Endothelial cell of umbilical vein (primary cell): ENCODE data around the gene CAMTA1. TPM values are rescaled to one million over a fixed set of nuclear protein-coding genes. Genes with fewer than 3 reads are reported as not detected.

Experiments
- BruUV-seq: library from RNA; stranded (reverse); fragments of 400-500 nt; replicated peaks from 2 replicates; lab custom pipeline; 2021; lab: Mats Ljungman, UMichigan
- CTCF ChIA-PET: fragments of 300-600, 350-600 bp; sonication (Branson Sonifier 250); formaldehyde crosslinking; loops from one replicate; lab custom pipeline; 2021; ENCODE audit warnings: antibody characterized with exemption, inconsistent platforms; lab: Charles Lee
- POLR2A ChIA-PET: fragments of 300-600, 350-600 bp; sonication (Branson Sonifier 250); formaldehyde crosslinking; loops from one replicate; lab custom pipeline; 2021; ENCODE audit warnings: antibody characterized with exemption, inconsistent platforms; lab: Charles Lee
- DNase-seq: peaks from one replicate; pipeline ENCODE4 v3.0.0-alpha.2; 2011; ENCODE audit warnings: low read depth, low spot score
- FAIRE-seq: peaks from 2 replicates; lab custom pipeline; 2011; peaks lifted over from hg19 to GRCh38; lab: Jason Lieb, UNC
- H2AFZ ChIP-seq: 2 replicates; pipeline ENCODE4 v1.6.0; 2012; ENCODE audit warnings: low read depth, low read length, control low read depth, inconsistent platforms
- H3K27ac ChIP-seq: 2 replicates; pipeline ENCODE4 v1.5.1; 2011; ENCODE audit warnings: low read depth, mild to moderate bottlenecking, control low read depth, low read length, moderate library complexity; ENCODE audit not compliant: insufficient read depth
- H3K27me3 ChIP-seq, 2 experiments: 2 replicates each; pipeline versions ENCODE4 v1.6.0 to v1.6.1; 2011; ENCODE audit warnings: low read length in 2 of 2, mixed read lengths in 1 of 2; ENCODE audit not compliant: control insufficient read depth in 2 of 2, insufficient read depth in 2 of 2
- H3K36me3 ChIP-seq, 2 experiments: 2 replicates in 1 of 2; 3 replicates in 1 of 2; pipeline ENCODE4 v1.5.1; 2011; ENCODE audit warnings: low read length in 2 of 2, mild to moderate bottlenecking in 1 of 2, moderate library complexity in 1 of 2; ENCODE audit not compliant: control insufficient read depth in 2 of 2, insufficient read depth in 2 of 2; ENCODE audit errors: extremely low read depth in 1 of 2
- H3K4me1 ChIP-seq: 3 replicates; pipeline ENCODE4 v1.5.1; 2011; ENCODE audit warnings: mild to moderate bottlenecking, low read length; ENCODE audit not compliant: control insufficient read depth, insufficient read depth; ENCODE audit errors: extremely low read depth
- H3K4me2 ChIP-seq: 2 replicates; pipeline ENCODE4 v1.6.1; 2011; ENCODE audit warnings: low read length, control low read depth, mixed read lengths; ENCODE audit not compliant: insufficient read depth
- H3K4me3 ChIP-seq, 3 experiments: fragments of 200-600 bp in 1 of 3; sonication (generic), shearing (Covaris generic) in 1 of 3; replicated peaks in 1 of 3; 2 replicates each; pipeline ENCODE4 v1.5.1; 2011 to 2016; ENCODE audit warnings: control low read depth in 3 of 3, low read length in 3 of 3, mild to moderate bottlenecking in 2 of 3, inconsistent platforms in 1 of 3, low read depth in 1 of 3, moderate library complexity in 1 of 3; ENCODE audit not compliant: insufficient read depth in 1 of 3
- H3K79me2 ChIP-seq: 2 replicates; pipeline ENCODE4 v1.6.0; 2012; ENCODE audit warnings: low read length, inconsistent platforms; ENCODE audit not compliant: control insufficient read depth, insufficient read depth
- H3K9ac ChIP-seq: replicated peaks from 2 replicates; pipeline ENCODE3; 2011; ENCODE audit warnings: low read length, control low read depth; ENCODE audit not compliant: insufficient read depth; ENCODE audit errors: extremely low read depth
- H3K9me1 ChIP-seq: replicated peaks from 3 replicates; pipeline ENCODE4 v1.6.0; 2011; ENCODE audit warnings: mild to moderate bottlenecking, low read length; ENCODE audit not compliant: control insufficient read depth, insufficient read depth; ENCODE audit errors: extremely low read depth
- H3K9me3 ChIP-seq: replicated peaks from 2 replicates; pipeline ENCODE4 v1.5.1; 2012; ENCODE audit warnings: low read length, inconsistent platforms; ENCODE audit not compliant: control insufficient read depth, insufficient read depth
- H4K20me1 ChIP-seq: replicated peaks from 2 replicates; pipeline ENCODE3; 2011; ENCODE audit warnings: mild to moderate bottlenecking, low read length; ENCODE audit not compliant: control insufficient read depth, insufficient read depth; ENCODE audit errors: extremely low read depth
- CTCF ChIP-seq, 2 donors: IDR thresholded peaks; 1 replicate in 1 of 2; 2 replicates in 1 of 2; pipeline ENCODE4 v1.5.1; 2011; ENCODE audit warnings: low read length in 2 of 2, mild to moderate bottlenecking in 2 of 2, moderate library complexity in 2 of 2, control low read depth in 1 of 2, inconsistent platforms in 1 of 2, low read depth in 1 of 2; ENCODE audit not compliant: insufficient read depth in 1 of 2; ENCODE audit errors: extremely low read depth in 1 of 2
- EZH2 ChIP-seq: IDR thresholded peaks from 2 replicates; pipeline ENCODE4 v1.6.1; 2012; ENCODE audit warnings: borderline replicate concordance, low read depth, mild to moderate bottlenecking, moderate library complexity, low read length, inconsistent platforms; ENCODE audit not compliant: severe bottlenecking
- FOS ChIP-seq: IDR thresholded peaks from 2 replicates; pipeline ENCODE4 v1.6.1; 2011; ENCODE audit warnings: mild to moderate bottlenecking, low read length, moderate library complexity, borderline replicate concordance; ENCODE audit not compliant: insufficient read depth
- GATA2 ChIP-seq: IDR thresholded peaks from 2 replicates; pipeline ENCODE4 v1.7.0; 2011; ENCODE audit warnings: low read depth, mild to moderate bottlenecking, moderate library complexity, mixed read lengths, low read length; ENCODE audit not compliant: insufficient read length, insufficient read depth
- JUN ChIP-seq: IDR thresholded peaks from 2 replicates; pipeline ENCODE4 v1.6.1; 2011; ENCODE audit warnings: borderline replicate concordance, low read depth; ENCODE audit not compliant: insufficient read length, insufficient read depth
- MYC ChIP-seq: IDR thresholded peaks from one replicate; pipeline ENCODE4 v1.6.1; 2011; ENCODE audit warnings: mild to moderate bottlenecking, low read depth, low read length
- POLR2A ChIP-seq: IDR thresholded peaks from 2 replicates; pipeline ENCODE4 v1.6.1; 2012; ENCODE audit warnings: low read depth, mild to moderate bottlenecking, control low read depth, low read length
- POLR2AphosphoS5 ChIP-seq: IDR thresholded peaks from 2 replicates; pipeline ENCODE4 v1.6.1; 2012; ENCODE audit warnings: low read depth, mild to moderate bottlenecking, control low read depth, low read length, moderate library complexity; ENCODE audit not compliant: insufficient read depth
- dilution Hi-C: fragments of 300-500 bp; cut with MboI; formaldehyde crosslinking; loops from one replicate; pipeline ENCODE4 v1.15.0; 2019; ENCODE audit warnings: low sequenced_read_pairs; ENCODE audit not compliant: extremely low pct_ligation_motif_present
- intact Hi-C: fragments of 100-400 bp; cut with micrococcal nuclease; formaldehyde crosslinking; loops from one replicate; pipeline ENCODE4 v1.10.0; 2022
- polyA plus RNA-seq, 4 experiments: library from polyadenylated mRNA; depleted of rRNA in 3 of 4; stranded (reverse) in 3 of 4; unstranded in 1 of 4; fragments of >200 nt; gene quantifications; 2 replicates each; pipeline versions ENCODE4 v1.2.1 to v1.2.3, GENCODE V29; 2011 to 2012; ENCODE audit warnings: missing spikeins in 1 of 4
- total RNA-seq: library from RNA; stranded (reverse); gene quantifications from 2 replicates; pipeline ENCODE4 v1.2.3, GENCODE V29; 2021
- TF ChIP-seq, protein P1 (sequence below): IDR thresholded peaks from 2 replicates; pipeline ENCODE4 v1.6.1; 2011; ENCODE audit not compliant: insufficient read depth, insufficient read length

CAMTA1 gene
- total and polyA plus RNA-seq, 2 donors (not counting 3 experiments of a cell fraction or from before 2014, with no cell fraction given), result 50.8 to 92.7 TPM

DNA sequence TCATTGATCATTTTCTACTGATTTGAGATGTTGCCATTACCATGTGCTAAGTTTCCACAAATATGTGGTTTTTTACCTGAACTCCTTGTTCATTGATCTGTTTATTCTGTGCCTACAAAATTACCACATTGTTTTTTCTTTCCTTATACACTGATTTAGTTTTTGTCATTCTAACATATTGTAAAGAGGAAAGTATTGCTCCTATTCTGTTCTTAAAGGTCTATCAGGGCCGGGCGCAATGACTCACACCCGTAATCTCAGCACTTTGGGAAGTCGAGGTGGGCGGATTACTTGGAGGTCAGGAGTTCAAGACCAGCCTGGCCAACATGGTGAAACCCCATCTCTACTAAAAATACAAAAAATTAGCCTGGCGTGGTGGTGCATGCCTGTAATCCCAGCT lies 75.1 kb downstream of the CAMTA1 start:
- Histone ChIP-seq H3K9me3 (no peaks in the 10 kb centered on the region), H4K20me1 (no peaks in the 10 kb centered on the region), H3K27ac (peak overlapping the region; percentile 89), H3K36me3 (peaks cover 0 to 3% of the 10 kb centered on the region in 2 experiments), H3K9ac (peak overlapping the region; percentile 41), H3K27me3 (no peaks in the 10 kb centered on the region), H3K4me1 (peaks cover 20% of the 10 kb centered on the region), H3K9me1 (no peaks in the 10 kb centered on the region), H3K4me2 (peak overlapping the region; percentile 72), H3K4me3 (peak overlapping the region in 1 of 3 experiments; percentile 5), H2AFZ (no peak overlapping the region), H3K79me2 (peaks cover 5% of the 10 kb centered on the region)
- DNase-seq (no peak), FAIRE-seq (peak; percentile 28)
- no peak for TF ChIP-seq JUN
- no peak for TF ChIP-seq FOS
- TF ChIP-seq GATA2, result no peak
- TF ChIP-seq, protein P1, sequence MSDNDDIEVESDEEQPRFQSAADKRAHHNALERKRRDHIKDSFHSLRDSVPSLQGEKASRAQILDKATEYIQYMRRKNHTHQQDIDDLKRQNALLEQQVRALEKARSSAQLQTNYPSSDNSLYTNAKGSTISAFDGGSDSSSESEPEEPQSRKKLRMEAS, result no peak
- TF ChIP-seq POLR2AphosphoS5, result no peak
- TF ChIP-seq MYC, result no peak
- no peak for TF ChIP-seq CTCF (IDR thresholded peaks at IDR 0.05; ENCODE audit: extremely low read depth in 1 of 2, insufficient read depth in 1 of 2, low read depth in 1 of 2, low read length in 2 of 2)
- TF ChIP-seq EZH2, result no peak
- no peak for TF ChIP-seq POLR2A
- ChIA-PET POLR2A (no interaction called here), CTCF (interaction anchor here (1.0 to 1.2 kb wide), 3 partner anchors 10 to 49 kb away, joined by 3 read pairs; no protein-coding TSS in a partner anchor)
- TSS peak; percentile 27 for BruUV-seq
- dilution Hi-C loops (no loop called here), intact Hi-C loops (loop anchor here (1.0 kb wide), 3 partner anchors 30 to 76 kb away; no protein-coding TSS in a partner anchor)
